ENCODE measurements around the gene SLC23A2.

DNA sequence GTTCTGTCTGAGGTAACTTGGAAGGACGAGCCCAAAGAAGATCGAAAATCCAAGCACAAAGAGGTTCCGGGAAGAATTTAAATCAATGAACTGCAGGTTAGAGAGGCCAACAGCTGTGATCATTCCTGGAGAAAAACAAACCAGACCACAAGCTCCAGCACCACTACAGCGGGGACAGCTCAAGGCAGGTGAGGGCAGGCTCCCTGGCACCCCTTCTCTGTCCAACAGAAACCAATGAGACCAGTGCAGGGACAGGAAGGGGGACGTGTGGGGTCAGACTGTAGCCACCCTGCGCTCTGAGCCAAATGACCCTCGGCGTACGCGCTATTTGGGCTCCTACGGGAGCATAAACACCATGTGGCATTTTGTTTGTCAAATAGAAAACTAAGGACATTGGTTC is 139.3 kb downstream of the SLC23A2 start:
- TF ChIP-seq FOXM1 (IDR thresholded peaks at IDR 0.05; ENCODE audit: borderline replicate concordance) (no peak), FOXA1 (IDR thresholded peaks at IDR 0.05) (no peak), L3MBTL2 (conservative IDR thresholded peaks at IDR 0.05) (no peak), HDGF (IDR thresholded peaks at IDR 0.05; ENCODE audit: borderline replicate concordance) (no peak), SUZ12 (IDR thresholded peaks at IDR 0.05) (no peak), FOXK2 (IDR thresholded peaks at IDR 0.05) (no peak), ZNF384 (IDR thresholded peaks at IDR 0.05) (no peak), SP1 (IDR thresholded peaks at IDR 0.05) (no peak), ELF4 (IDR thresholded peaks at IDR 0.05) (no peak), BHLHE40 (IDR thresholded peaks at IDR 0.05; ENCODE audit: borderline replicate concordance) (no peak), TARDBP (IDR thresholded peaks at IDR 0.05) (no peak), CTBP1 (IDR thresholded peaks at IDR 0.05; ENCODE audit: borderline replicate concordance) (no peak)
- TF ChIP-seq, protein P1, sequence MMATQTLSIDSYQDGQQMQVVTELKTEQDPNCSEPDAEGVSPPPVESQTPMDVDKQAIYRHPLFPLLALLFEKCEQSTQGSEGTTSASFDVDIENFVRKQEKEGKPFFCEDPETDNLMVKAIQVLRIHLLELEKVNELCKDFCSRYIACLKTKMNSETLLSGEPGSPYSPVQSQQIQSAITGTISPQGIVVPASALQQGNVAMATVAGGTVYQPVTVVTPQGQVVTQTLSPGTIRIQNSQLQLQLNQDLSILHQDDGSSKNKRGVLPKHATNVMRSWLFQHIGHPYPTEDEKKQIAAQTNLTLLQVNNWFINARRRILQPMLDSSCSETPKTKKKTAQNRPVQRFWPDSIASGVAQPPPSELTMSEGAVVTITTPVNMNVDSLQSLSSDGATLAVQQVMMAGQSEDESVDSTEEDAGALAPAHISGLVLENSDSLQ (IDR thresholded peaks at IDR 0.05): no peak
